ENCODE results near the gene ADCK1.
"Not testable (repeated sequence)": the region's sequence is repeated elsewhere in the genome, so short reads cannot be mapped to it uniquely, and the experiment has no call there.

The ADCK1 gene

GRCh38 chr14:77791225-77791600, 8.7 kb upstream of the ADCK1 start:
- H3K4me3 ChIP-seq (ENCODE audit: low read depth, low read length) = no peak overlapping the region
- TF ChIP-seq, protein P1, sequence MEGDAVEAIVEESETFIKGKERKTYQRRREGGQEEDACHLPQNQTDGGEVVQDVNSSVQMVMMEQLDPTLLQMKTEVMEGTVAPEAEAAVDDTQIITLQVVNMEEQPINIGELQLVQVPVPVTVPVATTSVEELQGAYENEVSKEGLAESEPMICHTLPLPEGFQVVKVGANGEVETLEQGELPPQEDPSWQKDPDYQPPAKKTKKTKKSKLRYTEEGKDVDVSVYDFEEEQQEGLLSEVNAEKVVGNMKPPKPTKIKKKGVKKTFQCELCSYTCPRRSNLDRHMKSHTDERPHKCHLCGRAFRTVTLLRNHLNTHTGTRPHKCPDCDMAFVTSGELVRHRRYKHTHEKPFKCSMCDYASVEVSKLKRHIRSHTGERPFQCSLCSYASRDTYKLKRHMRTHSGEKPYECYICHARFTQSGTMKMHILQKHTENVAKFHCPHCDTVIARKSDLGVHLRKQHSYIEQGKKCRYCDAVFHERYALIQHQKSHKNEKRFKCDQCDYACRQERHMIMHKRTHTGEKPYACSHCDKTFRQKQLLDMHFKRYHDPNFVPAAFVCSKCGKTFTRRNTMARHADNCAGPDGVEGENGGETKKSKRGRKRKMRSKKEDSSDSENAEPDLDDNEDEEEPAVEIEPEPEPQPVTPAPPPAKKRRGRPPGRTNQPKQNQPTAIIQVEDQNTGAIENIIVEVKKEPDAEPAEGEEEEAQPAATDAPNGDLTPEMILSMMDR (IDR thresholded peaks at IDR 0.05; ENCODE audit: low read depth, low read length, missing control alignments) = no peak
- in situ Hi-C loops (cut with HindIII; ENCODE audit: low sequenced_read_pairs) = no loop called here
- DNase-seq (ENCODE audit: low read depth) = no peak

DNA sequence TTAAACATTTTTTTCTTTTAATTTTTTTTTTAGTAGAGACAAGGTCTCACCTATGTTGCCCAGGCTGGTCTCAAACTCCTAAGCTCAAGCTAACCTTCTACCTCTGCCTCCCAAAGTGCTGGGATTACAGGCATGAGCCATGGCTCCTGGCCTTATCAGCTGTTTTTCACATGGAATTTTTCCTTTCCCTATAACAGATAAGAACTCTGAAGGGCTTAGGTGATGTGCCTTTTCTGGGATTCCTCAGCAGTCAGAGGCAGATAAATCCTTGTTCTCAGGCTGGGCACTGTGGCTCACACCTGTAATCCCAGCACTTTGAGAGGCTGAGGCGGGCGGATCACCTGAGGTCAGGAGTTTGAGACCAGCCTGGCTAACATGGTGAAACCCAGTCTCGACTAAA, 6.7 kb upstream of the ADCK1 start:
- in situ Hi-C loops (cut with HindIII; ENCODE audit: low sequenced_read_pairs); H3K4me3 ChIP-seq (ENCODE audit: low read depth, low read length); DNase-seq (ENCODE audit: low read depth): not testable (repeated sequence)

- in situ Hi-C loops (cut with HindIII; ENCODE audit: low sequenced_read_pairs) = no loop called here
- TF ChIP-seq, protein P1 (IDR thresholded peaks at IDR 0.05; ENCODE audit: low read depth, low read length, missing control alignments) = no peak
- DNase-seq (ENCODE audit: low read depth) = no peak
- H3K4me3 ChIP-seq (ENCODE audit: low read depth, low read length) = no peak overlapping the region
These were observed 5.6 kb upstream of the ADCK1 start for GRCh38 chr14:77794357-77794756.

- DNase-seq (ENCODE audit: low read depth); in situ Hi-C loops (cut with HindIII; ENCODE audit: low sequenced_read_pairs): not testable (repeated sequence)
- peak overlapping the region; percentile 74 for H3K4me3 ChIP-seq (ENCODE audit: low read depth, low read length)
These were observed 453 bp upstream of the ADCK1 start for GRCh38 chr14:77799456-77799855.

GRCh38 chr14:77800814-77801213, 905 bp downstream of the ADCK1 start:
- in situ Hi-C loops (cut with HindIII; ENCODE audit: low sequenced_read_pairs) = no loop called here
- TF ChIP-seq, protein P1 (IDR thresholded peaks at IDR 0.05; ENCODE audit: low read depth, low read length, missing control alignments) = no peak
- no peak for DNase-seq (ENCODE audit: low read depth)
- H3K4me3 ChIP-seq (ENCODE audit: low read depth, low read length) = peak overlapping the region; percentile 74

GRCh38 chr14:77804592-77804991, 4.7 kb downstream of the ADCK1 start:
- in situ Hi-C loops (cut with HindIII; ENCODE audit: low sequenced_read_pairs) = no loop called here
- TF ChIP-seq, protein P1 (IDR thresholded peaks at IDR 0.05; ENCODE audit: low read depth, low read length, missing control alignments) = no peak
- DNase-seq (ENCODE audit: low read depth) = no peak
- no peak overlapping the region for H3K4me3 ChIP-seq (ENCODE audit: low read depth, low read length)

GRCh38 chr14:77805706-77806105, 5.8 kb downstream of the ADCK1 start:
- TF ChIP-seq, protein P1 (IDR thresholded peaks at IDR 0.05; ENCODE audit: low read depth, low read length, missing control alignments) = no peak
- in situ Hi-C loops (cut with HindIII; ENCODE audit: low sequenced_read_pairs) = no loop called here
- DNase-seq (ENCODE audit: low read depth) = no peak
- H3K4me3 ChIP-seq (ENCODE audit: low read depth, low read length) = no peak overlapping the region

GRCh38 chr14:77808250-77808649, 8.3 kb downstream of the ADCK1 start:
- DNase-seq (ENCODE audit: low read depth) = no peak
- TF ChIP-seq, protein P1 (IDR thresholded peaks at IDR 0.05; ENCODE audit: low read depth, low read length, missing control alignments) = no peak
- H3K4me3 ChIP-seq (ENCODE audit: low read depth, low read length) = no peak overlapping the region
- in situ Hi-C loops (cut with HindIII; ENCODE audit: low sequenced_read_pairs) = no loop called here
